Prostate gland (tissue), 2 donors: ENCODE results near the gene ZBTB5. TPM values are rescaled to one million over a fixed set of nuclear protein-coding genes. Genes with fewer than 3 reads are reported as not detected.

Experiments used
- DNase-seq: peaks from one replicate; pipeline ENCODE4 v3.0.0-alpha.2; 2019; ENCODE audit warnings: low spot score
- H3K27ac ChIP-seq, 2 donors: fragments of 200-600 bp; sonication (generic); 2 replicates each; pipeline ENCODE4 v1.5.1; 2017 to 2019
- H3K27me3 ChIP-seq: fragments of 200-600 bp; sonication (generic); replicated peaks from 2 replicates; pipeline ENCODE4 v1.5.1; 2019; ENCODE audit not compliant: insufficient read depth
- H3K36me3 ChIP-seq, 2 donors: fragments of 200-600 bp; sonication (generic); 1 replicate in 1 of 2; 2 replicates in 1 of 2; pipeline versions ENCODE4 v1.5.1 to v1.8.1; 2017 to 2019
- H3K4me1 ChIP-seq: fragments of 200-600 bp; sonication (generic); replicated peaks from 2 replicates; pipeline ENCODE4 v1.5.1; 2019
- H3K4me3 ChIP-seq, 2 donors: fragments of 200-600 bp; sonication (generic); 2 replicates each; pipeline ENCODE4 v1.5.1; 2017 to 2019
- H3K9me3 ChIP-seq: fragments of 200-600 bp; sonication (generic); 2 replicates; pipeline ENCODE4 v1.5.1; 2017
- CTCF ChIP-seq, 4 experiments: fragments of 200-600 bp in 2 of 4; fragments of 450-650 bp in 2 of 4; sonication (generic) in 2 of 4; IDR thresholded peaks; 1 replicate in 3 of 4; 2 replicates in 1 of 4; pipeline ENCODE4 v1.5.1; 2016 to 2019; ENCODE audit warnings: antibody characterized with exemption in 4 of 4, mild to moderate bottlenecking in 2 of 4, moderate library complexity in 2 of 4
- POLR2A ChIP-seq: fragments of 450-650 bp; IDR thresholded peaks from one replicate; pipeline ENCODE4 v1.6.1; 2016; ENCODE audit warnings: antibody characterized with exemption, mild to moderate bottlenecking
- POLR2AphosphoS5 ChIP-seq: sonication (generic); formaldehyde crosslinking; IDR thresholded peaks from one replicate; pipeline ENCODE4 v1.6.1; 2017; ENCODE audit warnings: antibody characterized with exemption
- WGBS: methylation state at CpG from one replicate; pipeline ENCODE4 v1.1.5; 2018; 5-methylcytosine and 5-hydroxymethylcytosine counted together
- intact Hi-C: fragments of 100-400 bp; cut with DNase I; formaldehyde crosslinking; loops from one replicate; pipeline ENCODE4 v1.14.2; 2022
- total RNA-seq, 2 donors: library from RNA; depleted of rRNA; stranded (reverse); fragments of >200 nt; gene quantifications; one replicate each; pipeline ENCODE4 v1.1.0, GENCODE V29; 2016

The ZBTB5 gene
- total RNA-seq, 2 donors from 2014 or later: 17.8 to 26.6 TPM

- no peaks in the 10 kb centered on the region for H3K36me3 ChIP-seq
- no peaks in the 10 kb centered on the region for H3K4me1 ChIP-seq
- DNase-seq: no peak
- no peaks in the 10 kb centered on the region for H3K27me3 ChIP-seq
- H3K27ac ChIP-seq: no peak overlapping the region
- no peak overlapping the region for H3K4me3 ChIP-seq
- TF ChIP-seq CTCF (IDR thresholded peaks at IDR 0.05) (no peak), POLR2AphosphoS5 (no peak), POLR2A (no peak)
- intact Hi-C loops: no loop called here
- H3K9me3 ChIP-seq: no peaks in the 10 kb centered on the region
- 91% methylated on average over 21 of the region's 22 CpGs for WGBS
Measured at GRCh38 chr9:37408933-37409710, 56.1 kb downstream of the ZBTB5 start.

- H3K36me3 ChIP-seq: no peaks in the 10 kb centered on the region
- DNase-seq: no peak
- no peaks in the 10 kb centered on the region for H3K27me3 ChIP-seq
- TF ChIP-seq CTCF (IDR thresholded peaks at IDR 0.05) (peak in 1 of 4 experiments; percentile 33), POLR2AphosphoS5 (no peak)
- intact Hi-C loops: no loop called here
- H3K4me1 ChIP-seq: no peaks in the 10 kb centered on the region
- H3K27ac ChIP-seq: no peak overlapping the region
- 49% methylated on average over 2 of the region's 2 CpGs for WGBS
- H3K9me3 ChIP-seq: no peaks in the 10 kb centered on the region
- no peak overlapping the region for H3K4me3 ChIP-seq
Measured at GRCh38 chr9:37407468-37407867, 57.8 kb downstream of the ZBTB5 start.

- H3K9me3 ChIP-seq: no peaks in the 10 kb centered on the region
- intact Hi-C loops: no loop called here
- no peaks in the 10 kb centered on the region for H3K27me3 ChIP-seq
- TF ChIP-seq POLR2A: no peak
- peak; percentile 25 for TF ChIP-seq POLR2AphosphoS5
- TF ChIP-seq CTCF (IDR thresholded peaks at IDR 0.05): no peak
- DNase-seq: peak; percentile 33
- no peak overlapping the region for H3K27ac ChIP-seq
- H3K4me3 ChIP-seq: no peak overlapping the region
- no peaks in the 10 kb centered on the region for H3K36me3 ChIP-seq
- H3K4me1 ChIP-seq: no peaks in the 10 kb centered on the region
- WGBS: 65% methylated on average over 11 of the region's 11 CpGs
Measured at GRCh38 chr9:37406603-37407401, 58.4 kb downstream of the ZBTB5 start.

GRCh38 chr9:37405764-37406380, 59.4 kb downstream of the ZBTB5 start:
- TF ChIP-seq CTCF (IDR thresholded peaks at IDR 0.05): no peak
- TF ChIP-seq POLR2AphosphoS5: no peak
- TF ChIP-seq POLR2A: no peak
- WGBS: 91% methylated on average over 10 of the region's 10 CpGs
- Histone ChIP-seq H3K36me3 (no peaks in the 10 kb centered on the region), H3K27me3 (no peaks in the 10 kb centered on the region), H3K4me3 (no peak overlapping the region), H3K4me1 (no peaks in the 10 kb centered on the region), H3K9me3 (no peaks in the 10 kb centered on the region), H3K27ac (no peak overlapping the region)
- DNase-seq: no peak
- intact Hi-C loops: no loop called here
